Breast epithelium (tissue), 4 donors: ENCODE results near the gene TBX15. TPM values are rescaled to one million over a fixed set of nuclear protein-coding genes. Genes with fewer than 3 reads are reported as not detected.

Source experiments
- DNase-seq, 2 donors: peaks; one replicate each; pipeline ENCODE4 v3.0.0-alpha.2; 2019; ENCODE audit warnings: low spot score in 2 of 2
- H3K27ac ChIP-seq, 2 donors: fragments of 200-600 bp; sonication (generic) in 1 of 2; one replicate each; pipeline ENCODE4 v1.5.1; 2016 to 2019; ENCODE audit warnings: mild to moderate bottlenecking in 1 of 2
- H3K27me3 ChIP-seq, 2 donors: fragments of 200-600 bp; sonication (generic) in 1 of 2; one replicate each; pipeline versions ENCODE4 v1.5.1 to v1.6.0; 2017 to 2019; ENCODE audit warnings: control low read depth in 1 of 2, mild to moderate bottlenecking in 1 of 2
- H3K36me3 ChIP-seq: fragments of 200-600 bp; one replicate; pipeline ENCODE4 v1.5.1; 2019
- H3K4me1 ChIP-seq, 2 donors: fragments of 200-600 bp; sonication (generic); one replicate each; pipeline ENCODE4 v1.5.1; 2016 to 2019; ENCODE audit warnings: control low read depth in 1 of 2
- H3K4me3 ChIP-seq, 3 donors: fragments of 200-600 bp; sonication (generic); 1 replicate in 2 of 3; 2 replicates in 1 of 3; pipeline ENCODE4 v1.5.1; 2016 to 2019; ENCODE audit warnings: mild to moderate bottlenecking in 3 of 3, moderate library complexity in 2 of 3
- H3K9me3 ChIP-seq, 2 donors: fragments of 200-600 bp; sonication (generic) in 1 of 2; one replicate each; pipeline ENCODE4 v1.5.1; 2016 to 2019; ENCODE audit warnings: control low read depth in 1 of 2
- POLR2A ChIP-seq: fragments of 450-650 bp; IDR thresholded peaks from one replicate; pipeline ENCODE4 v1.6.1; 2016; ENCODE audit warnings: antibody characterized with exemption, mild to moderate bottlenecking, moderate library complexity
- POLR2AphosphoS5 ChIP-seq, 3 donors: sonication (generic); formaldehyde crosslinking; IDR thresholded peaks; one replicate each; pipeline ENCODE4 v1.6.1; 2017; ENCODE audit warnings: antibody characterized with exemption in 3 of 3
- intact Hi-C: fragments of 100-400 bp; cut with DNase I; formaldehyde crosslinking; loops from one replicate; pipeline ENCODE4 v1.15.1; 2023; ENCODE audit warnings: low total_unique reads
- total RNA-seq, 3 donors: library from RNA; depleted of rRNA; stranded (reverse); fragments of >200 nt; gene quantifications; one replicate each; pipeline ENCODE4 v1.1.0, GENCODE V29; 2016
- TF ChIP-seq, protein P1 (sequence below), 3 donors: fragments of 450-650 bp; IDR thresholded peaks; one replicate each; pipeline ENCODE4 v1.5.1; 2016 to 2017; ENCODE audit warnings: antibody characterized with exemption in 3 of 3, mild to moderate bottlenecking in 3 of 3, moderate library complexity in 3 of 3

Gene TBX15
- total RNA-seq, 3 donors from 2014 or later, result 5.9 to 60.0 (median 34.1) TPM

- no peaks in the 10 kb centered on the region for H3K4me1 ChIP-seq
- no peak for TF ChIP-seq POLR2AphosphoS5 (IDR thresholded peaks at IDR 0.05)
- TF ChIP-seq, protein P1, sequence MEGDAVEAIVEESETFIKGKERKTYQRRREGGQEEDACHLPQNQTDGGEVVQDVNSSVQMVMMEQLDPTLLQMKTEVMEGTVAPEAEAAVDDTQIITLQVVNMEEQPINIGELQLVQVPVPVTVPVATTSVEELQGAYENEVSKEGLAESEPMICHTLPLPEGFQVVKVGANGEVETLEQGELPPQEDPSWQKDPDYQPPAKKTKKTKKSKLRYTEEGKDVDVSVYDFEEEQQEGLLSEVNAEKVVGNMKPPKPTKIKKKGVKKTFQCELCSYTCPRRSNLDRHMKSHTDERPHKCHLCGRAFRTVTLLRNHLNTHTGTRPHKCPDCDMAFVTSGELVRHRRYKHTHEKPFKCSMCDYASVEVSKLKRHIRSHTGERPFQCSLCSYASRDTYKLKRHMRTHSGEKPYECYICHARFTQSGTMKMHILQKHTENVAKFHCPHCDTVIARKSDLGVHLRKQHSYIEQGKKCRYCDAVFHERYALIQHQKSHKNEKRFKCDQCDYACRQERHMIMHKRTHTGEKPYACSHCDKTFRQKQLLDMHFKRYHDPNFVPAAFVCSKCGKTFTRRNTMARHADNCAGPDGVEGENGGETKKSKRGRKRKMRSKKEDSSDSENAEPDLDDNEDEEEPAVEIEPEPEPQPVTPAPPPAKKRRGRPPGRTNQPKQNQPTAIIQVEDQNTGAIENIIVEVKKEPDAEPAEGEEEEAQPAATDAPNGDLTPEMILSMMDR (IDR thresholded peaks at IDR 0.05), result no peak
- TF ChIP-seq POLR2A, result no peak
Measured at GRCh38 chr1:118896416-118896815, 91.7 kb downstream of the TBX15 start.

GRCh38 chr1:118894836-118895235 lies 93.3 kb downstream of the TBX15 start:
- intact Hi-C loops, result no loop called here

More at GRCh38 chr1:118896416-118896815, 91.7 kb downstream of the TBX15 start:
- DNase-seq, result no peak
- no peaks in the 10 kb centered on the region for H3K9me3 ChIP-seq
- intact Hi-C loops, result no loop called here
- H3K27ac ChIP-seq, result no peak overlapping the region
- no peaks in the 10 kb centered on the region for H3K27me3 ChIP-seq
- no peaks in the 10 kb centered on the region for H3K36me3 ChIP-seq
- H3K4me3 ChIP-seq, result no peak overlapping the region

DNA sequence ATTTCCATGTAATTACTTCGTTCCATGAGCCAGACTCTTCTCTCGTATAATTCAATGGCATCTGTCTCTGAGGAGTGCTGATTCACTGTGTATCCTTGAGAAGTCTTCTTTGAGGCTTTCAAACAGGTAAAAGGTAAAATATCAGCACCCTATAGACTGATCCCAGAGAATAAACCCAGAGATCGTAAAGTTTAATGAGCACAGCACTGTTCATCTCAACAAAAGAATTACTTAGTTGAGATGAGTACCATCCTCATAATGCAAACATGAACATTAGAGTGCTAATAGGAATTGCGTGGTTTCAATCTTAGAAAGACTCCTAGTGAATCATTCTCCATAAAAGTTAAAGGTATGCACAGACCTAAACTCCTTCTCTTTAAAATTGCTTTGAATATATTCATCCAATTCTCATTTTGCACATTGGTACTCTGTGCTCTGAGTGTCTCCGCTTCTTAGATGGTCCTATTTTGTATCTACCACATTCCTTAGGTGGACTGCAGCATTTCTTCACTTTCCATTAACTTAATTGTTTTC lies 97.2 kb downstream of the TBX15 start:
- Histone ChIP-seq H3K4me3 (no peak overlapping the region), H3K27ac (no peak overlapping the region), H3K9me3 (no peaks in the 10 kb centered on the region), H3K36me3 (no peaks in the 10 kb centered on the region), H3K4me1 (no peaks in the 10 kb centered on the region), H3K27me3 (no peaks in the 10 kb centered on the region)
- intact Hi-C loops, result no loop called here
- DNase-seq, result no peak
- TF ChIP-seq, protein P1 (IDR thresholded peaks at IDR 0.05), result no peak
- no peak for TF ChIP-seq POLR2A
- no peak for TF ChIP-seq POLR2AphosphoS5 (IDR thresholded peaks at IDR 0.05)

More at GRCh38 chr1:118894836-118895235, 93.3 kb downstream of the TBX15 start:
- no peak overlapping the region for H3K27ac ChIP-seq
- no peaks in the 10 kb centered on the region for H3K27me3 ChIP-seq
- no peaks in the 10 kb centered on the region for H3K9me3 ChIP-seq
- no peak overlapping the region for H3K4me3 ChIP-seq
- H3K4me1 ChIP-seq, result no peaks in the 10 kb centered on the region
- TF ChIP-seq POLR2AphosphoS5 (IDR thresholded peaks at IDR 0.05) (no peak), POLR2A (no peak)
- TF ChIP-seq, protein P1 (IDR thresholded peaks at IDR 0.05), result no peak
- no peaks in the 10 kb centered on the region for H3K36me3 ChIP-seq
- no peak for DNase-seq

- TF ChIP-seq, protein P1 (IDR thresholded peaks at IDR 0.05), result no peak
- TF ChIP-seq POLR2A (no peak), POLR2AphosphoS5 (IDR thresholded peaks at IDR 0.05) (no peak)
- no peak overlapping the region for H3K4me3 ChIP-seq
- H3K27ac ChIP-seq, result no peak overlapping the region
- DNase-seq, result no peak
- H3K36me3 ChIP-seq, result no peaks in the 10 kb centered on the region
- no peaks in the 10 kb centered on the region for H3K9me3 ChIP-seq
- no peaks in the 10 kb centered on the region for H3K27me3 ChIP-seq
- intact Hi-C loops, result no loop called here
- H3K4me1 ChIP-seq, result no peaks in the 10 kb centered on the region
Measured at GRCh38 chr1:118884946-118885345, 103.2 kb downstream of the TBX15 start.

GRCh38 chr1:118881751-118882150 lies 106.4 kb downstream of the TBX15 start:
- Histone ChIP-seq H3K27ac (no peak overlapping the region), H3K27me3 (no peaks in the 10 kb centered on the region), H3K4me1 (no peaks in the 10 kb centered on the region), H3K4me3 (no peak overlapping the region), H3K9me3 (no peaks in the 10 kb centered on the region), H3K36me3 (no peaks in the 10 kb centered on the region)
- intact Hi-C loops, result no loop called here
- no peak for DNase-seq
- TF ChIP-seq, protein P1 (IDR thresholded peaks at IDR 0.05), result no peak
- TF ChIP-seq POLR2A (no peak), POLR2AphosphoS5 (IDR thresholded peaks at IDR 0.05) (no peak)
